Kidney tubule cell (primary cell): ENCODE results near the gene CCDC88B.

Source experiments
- DNase-seq: peaks from one replicate; pipeline ENCODE4 v3.0.0-alpha.2; 2018; ENCODE audit warnings: low spot score

Gene CCDC88B, protein sequence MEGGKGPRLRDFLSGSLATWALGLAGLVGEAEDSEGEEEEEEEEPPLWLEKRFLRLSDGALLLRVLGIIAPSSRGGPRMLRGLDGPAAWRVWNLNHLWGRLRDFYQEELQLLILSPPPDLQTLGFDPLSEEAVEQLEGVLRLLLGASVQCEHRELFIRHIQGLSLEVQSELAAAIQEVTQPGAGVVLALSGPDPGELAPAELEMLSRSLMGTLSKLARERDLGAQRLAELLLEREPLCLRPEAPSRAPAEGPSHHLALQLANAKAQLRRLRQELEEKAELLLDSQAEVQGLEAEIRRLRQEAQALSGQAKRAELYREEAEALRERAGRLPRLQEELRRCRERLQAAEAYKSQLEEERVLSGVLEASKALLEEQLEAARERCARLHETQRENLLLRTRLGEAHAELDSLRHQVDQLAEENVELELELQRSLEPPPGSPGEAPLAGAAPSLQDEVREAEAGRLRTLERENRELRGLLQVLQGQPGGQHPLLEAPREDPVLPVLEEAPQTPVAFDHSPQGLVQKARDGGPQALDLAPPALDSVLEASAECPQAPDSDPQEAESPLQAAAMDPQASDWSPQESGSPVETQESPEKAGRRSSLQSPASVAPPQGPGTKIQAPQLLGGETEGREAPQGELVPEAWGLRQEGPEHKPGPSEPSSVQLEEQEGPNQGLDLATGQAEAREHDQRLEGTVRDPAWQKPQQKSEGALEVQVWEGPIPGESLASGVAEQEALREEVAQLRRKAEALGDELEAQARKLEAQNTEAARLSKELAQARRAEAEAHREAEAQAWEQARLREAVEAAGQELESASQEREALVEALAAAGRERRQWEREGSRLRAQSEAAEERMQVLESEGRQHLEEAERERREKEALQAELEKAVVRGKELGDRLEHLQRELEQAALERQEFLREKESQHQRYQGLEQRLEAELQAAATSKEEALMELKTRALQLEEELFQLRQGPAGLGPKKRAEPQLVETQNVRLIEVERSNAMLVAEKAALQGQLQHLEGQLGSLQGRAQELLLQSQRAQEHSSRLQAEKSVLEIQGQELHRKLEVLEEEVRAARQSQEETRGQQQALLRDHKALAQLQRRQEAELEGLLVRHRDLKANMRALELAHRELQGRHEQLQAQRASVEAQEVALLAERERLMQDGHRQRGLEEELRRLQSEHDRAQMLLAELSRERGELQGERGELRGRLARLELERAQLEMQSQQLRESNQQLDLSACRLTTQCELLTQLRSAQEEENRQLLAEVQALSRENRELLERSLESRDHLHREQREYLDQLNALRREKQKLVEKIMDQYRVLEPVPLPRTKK (N-terminal part only)

GRCh38 chr11:64339754-64340408 lies at the start of gene CCDC88B:
TSS of gene CCDC88B (plus strand) at chr11:64340204. CDS start at chr11:64340267, 63 bp downstream.
- no peak for DNase-seq

- DNase-seq, result no peak
Observed at GRCh38 chr11:64290352-64291261, 49.4 kb upstream of the CCDC88B start.

DNA sequence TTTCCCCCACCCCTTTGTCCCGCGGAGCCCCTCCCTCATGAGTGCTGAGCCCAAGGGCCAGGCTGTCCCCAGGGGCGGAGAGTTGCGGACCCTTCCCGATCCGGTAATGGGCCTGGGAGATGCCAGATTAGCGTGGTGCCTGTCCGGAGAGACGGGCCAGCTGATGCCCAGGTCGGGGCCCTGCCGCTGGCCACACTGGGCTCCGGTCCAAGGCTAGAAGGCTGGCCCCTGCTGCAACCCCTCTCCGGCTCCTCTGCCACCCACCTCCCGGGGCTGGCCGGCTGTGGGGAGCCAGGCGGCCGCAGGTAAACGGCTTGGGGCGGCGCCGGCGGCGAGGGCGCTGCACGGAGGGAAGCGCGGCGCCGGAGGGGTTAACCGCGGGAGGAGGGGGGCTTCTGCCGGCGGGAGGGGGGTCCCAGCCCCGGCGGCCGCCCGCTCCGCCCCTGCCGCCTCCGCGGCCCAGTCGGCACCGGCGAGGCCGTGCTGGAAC lies 48.7 kb upstream of the CCDC88B start, which contains the start of gene KCNK4:
Gene KCNK4 (plus strand): TSS at position 41 of the 490 bp plus-strand sequence. CDS start 1,717 bp downstream, outside the sequence.
- no peak for DNase-seq

GRCh38 chr11:64291752-64292459 lies 48.1 kb upstream of the CCDC88B start:
- DNase-seq, result no peak

DNA sequence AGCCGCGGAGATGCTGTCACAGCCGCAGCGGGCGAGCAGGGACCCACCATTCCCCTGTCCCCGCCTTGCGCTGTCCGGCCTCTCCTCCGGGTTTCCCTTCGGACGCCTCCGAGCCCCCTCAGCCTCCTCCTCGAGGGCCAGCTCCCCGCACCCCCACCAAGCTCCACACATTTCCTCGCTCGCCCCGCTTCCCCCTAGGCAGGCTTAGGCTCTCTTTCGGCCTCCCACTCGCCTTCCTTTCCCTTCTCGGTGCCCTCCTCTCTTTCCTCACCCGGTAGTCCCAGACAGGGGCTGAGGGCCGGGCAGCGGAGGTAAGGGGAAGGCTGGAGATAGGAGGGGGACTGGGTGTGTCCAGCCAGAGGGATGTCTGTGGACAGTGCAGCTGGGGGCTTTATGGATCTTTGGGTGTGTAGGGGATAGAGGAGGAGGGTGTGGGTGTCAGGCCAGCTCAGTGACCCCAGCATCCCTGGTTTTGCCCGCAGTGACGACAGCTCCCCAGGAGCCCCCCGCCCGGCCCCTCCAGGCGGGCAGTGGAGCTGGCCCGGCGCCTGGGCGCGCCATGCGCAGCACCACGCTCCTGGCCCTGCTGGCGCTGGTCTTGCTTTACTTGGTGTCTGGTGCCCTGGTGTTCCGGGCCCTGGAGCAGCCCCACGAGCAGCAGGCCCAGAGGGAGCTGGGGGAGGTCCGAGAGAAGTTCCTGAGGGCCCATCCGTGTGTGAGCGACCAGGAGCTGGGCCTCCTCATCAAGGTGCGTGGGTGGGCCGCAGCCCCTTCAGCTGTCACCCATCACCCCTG lies 47.3 kb upstream of the CCDC88B start:
- DNase-seq, result no peak

DNA sequence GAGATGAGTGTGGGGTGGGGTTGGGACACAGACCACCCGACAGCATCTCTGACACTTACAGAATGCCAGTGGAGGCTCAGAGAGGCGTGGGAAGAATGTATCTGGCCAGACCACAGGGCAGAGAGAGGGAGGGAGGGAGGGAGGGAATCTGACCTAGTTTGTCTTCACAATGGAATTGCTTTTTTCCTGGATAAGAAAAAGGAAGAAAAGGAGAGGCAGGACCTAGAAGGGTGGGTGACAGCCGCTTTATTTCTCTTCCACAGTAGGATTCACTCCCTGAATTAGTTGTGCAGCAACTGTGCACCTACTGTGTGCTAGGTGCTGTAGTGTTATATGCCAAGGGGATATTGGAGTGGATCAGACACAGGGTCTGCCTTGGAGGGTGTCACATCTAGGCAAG lies 45.2 kb upstream of the CCDC88B start:
- no peak for DNase-seq

DNA sequence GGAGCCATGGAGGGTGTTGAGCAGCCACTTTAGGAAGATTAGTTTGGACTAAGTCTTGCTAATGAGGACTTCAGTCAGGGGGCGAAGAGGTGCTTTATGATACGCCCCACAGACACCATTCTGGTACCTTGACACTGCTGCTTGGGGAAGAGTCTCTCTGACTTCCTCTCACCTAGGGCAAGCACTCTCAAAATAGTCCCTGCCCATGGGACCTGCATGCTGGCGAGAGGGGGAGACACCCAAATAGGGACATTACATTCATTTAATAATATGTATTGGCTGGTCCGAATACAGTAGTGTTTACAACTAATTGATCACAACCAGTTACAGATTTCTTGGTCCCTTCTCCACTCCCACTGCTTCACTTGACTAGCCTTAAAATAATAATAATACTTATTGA lies 44.2 kb upstream of the CCDC88B start:
- no peak for DNase-seq

DNA sequence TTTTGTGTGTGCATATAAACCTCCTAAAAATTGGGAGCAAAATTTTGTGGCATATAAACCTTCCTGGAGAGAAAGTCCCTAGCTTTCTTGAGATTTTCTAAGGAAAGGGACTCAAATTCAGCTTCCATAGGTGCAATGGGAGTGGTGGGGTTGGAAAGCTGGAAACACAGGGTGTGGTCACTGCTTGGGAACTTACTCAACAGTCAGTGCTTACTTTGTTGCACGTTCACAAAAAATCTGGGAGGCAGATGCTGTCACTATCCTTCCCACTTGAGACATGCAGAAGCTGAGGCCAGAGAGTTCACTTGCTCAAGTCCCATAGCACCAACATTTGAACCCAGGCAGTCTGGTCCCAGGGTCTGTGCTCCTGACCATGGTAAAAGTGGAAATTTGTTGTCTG lies 43.8 kb upstream of the CCDC88B start:
- DNase-seq, result no peak

DNA sequence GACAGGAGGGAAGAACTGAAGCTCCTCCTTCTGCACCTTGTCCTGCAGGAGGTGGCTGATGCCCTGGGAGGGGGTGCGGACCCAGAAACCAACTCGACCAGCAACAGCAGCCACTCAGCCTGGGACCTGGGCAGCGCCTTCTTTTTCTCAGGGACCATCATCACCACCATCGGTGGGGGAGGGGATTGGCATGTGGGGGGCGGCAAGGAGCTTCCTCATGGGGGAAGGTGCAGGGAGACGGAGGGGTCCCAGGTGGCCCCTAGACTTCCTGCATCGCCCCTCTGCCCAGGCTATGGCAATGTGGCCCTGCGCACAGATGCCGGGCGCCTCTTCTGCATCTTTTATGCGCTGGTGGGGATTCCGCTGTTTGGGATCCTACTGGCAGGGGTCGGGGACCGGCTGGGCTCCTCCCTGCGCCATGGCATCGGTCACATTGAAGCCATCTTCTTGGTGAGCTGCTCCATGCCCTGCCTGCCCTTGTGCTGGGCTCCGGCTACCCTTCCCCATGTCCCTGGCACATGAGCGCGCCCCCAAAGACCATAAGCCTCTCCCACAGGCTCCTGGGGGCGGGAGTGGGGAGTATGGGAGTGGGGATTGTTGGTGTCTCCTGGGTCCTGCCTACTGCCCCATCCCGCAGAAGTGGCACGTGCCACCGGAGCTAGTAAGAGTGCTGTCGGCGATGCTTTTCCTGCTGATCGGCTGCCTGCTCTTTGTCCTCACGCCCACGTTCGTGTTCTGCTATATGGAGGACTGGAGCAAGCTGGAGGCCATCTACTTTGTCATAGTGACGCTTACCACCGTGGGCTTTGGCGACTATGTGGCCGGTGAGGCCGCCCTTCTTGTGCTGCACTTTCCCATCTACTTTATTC lies 42.9 kb upstream of the CCDC88B start:
- DNase-seq, result no peak

GRCh38 chr11:64297699-64298358 lies 42.2 kb upstream of the CCDC88B start:
- peak; percentile 67 for DNase-seq

DNA sequence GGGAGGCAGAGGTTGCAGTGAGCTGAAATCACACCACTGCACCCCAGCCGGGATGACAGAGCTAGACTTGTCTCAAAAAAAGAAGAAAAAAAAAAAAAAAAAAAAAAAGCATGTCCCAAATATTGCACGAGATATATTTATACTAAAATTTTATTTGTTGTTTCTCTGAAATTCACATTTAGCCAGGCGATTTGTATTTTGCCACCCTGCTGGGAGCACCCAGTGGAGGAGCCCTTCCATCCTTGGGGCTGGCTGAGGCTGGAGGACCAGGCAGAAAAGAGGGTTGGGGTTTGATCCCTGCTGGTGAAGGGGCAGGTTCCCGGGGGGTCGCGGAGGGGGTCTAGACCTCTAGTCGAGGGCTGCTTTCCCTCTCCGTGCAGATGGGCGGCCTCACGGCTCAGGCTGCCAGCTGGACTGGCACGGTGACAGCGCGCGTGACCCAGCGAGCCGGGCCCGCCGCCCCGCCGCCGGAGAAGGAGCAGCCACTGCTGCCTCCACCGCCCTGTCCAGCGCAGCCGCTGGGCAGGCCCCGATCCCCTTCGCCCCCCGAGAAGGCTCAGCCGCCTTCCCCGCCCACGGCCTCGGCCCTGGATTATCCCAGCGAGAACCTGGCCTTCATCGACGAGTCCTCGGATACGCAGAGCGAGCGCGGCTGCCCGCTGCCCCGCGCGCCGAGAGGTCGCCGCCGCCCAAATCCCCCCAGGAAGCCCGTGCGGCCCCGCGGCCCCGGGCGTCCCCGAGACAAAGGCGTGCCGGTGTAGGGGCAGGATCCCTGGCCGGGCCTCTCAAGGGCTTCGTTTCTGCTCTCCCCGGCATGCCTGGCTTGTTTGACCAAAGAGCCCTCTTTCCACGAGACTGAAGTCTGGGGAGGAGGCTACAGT lies 40.8 kb upstream of the CCDC88B start:
- no peak for DNase-seq

- DNase-seq, result no peak
Observed at GRCh38 chr11:64299847-64300648, 40.0 kb upstream of the CCDC88B start, which contains the start of gene CATSPERZ. TSS of gene CATSPERZ (plus strand) at chr11:64300358. CDS start at chr11:64300411, 53 bp downstream.

DNA sequence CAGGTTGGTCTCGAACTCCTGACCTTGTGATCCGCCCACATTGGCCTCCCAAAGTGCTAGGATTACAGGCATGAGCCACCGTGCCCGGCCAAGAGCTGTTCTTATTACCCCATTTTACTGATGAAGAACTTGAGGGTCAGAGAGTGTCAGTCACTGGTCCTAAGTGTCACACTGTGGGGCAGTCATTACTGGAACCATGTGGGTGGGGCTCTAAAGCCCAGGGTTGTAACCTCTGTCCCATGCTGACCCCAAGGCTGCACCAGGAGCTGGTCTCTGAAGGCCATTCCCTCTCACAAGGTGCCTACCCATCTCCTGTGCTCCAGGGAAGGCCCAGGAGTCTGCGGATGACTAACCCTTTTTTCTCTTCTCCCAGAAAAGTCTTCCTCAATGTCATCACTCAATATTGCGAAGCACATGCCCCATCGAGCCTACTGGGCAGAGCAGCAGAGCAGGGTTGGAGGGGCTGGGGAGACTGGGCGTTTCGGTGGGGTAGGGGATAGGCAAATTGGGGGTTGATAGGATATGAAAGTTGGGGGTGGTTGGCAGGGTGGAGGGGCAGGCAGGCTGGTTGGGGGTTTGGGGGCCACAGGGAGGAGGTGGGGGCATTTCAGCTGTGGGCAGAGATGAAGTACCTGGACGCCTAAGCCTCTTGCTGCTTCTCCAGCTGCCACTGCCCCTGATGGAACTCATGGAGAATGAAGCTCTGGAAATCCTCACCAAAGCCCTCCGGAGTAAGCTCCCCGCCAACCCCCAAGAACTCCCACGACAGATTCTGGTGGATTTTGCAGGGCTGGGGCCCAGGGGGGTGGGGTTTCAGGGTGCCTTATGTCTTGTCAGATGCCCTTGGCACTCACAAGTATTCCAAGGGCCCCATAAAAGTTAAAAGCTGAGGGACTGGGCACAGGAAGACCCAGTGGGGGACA lies 36.6 kb upstream of the CCDC88B start:
- DNase-seq, result no peak

DNA sequence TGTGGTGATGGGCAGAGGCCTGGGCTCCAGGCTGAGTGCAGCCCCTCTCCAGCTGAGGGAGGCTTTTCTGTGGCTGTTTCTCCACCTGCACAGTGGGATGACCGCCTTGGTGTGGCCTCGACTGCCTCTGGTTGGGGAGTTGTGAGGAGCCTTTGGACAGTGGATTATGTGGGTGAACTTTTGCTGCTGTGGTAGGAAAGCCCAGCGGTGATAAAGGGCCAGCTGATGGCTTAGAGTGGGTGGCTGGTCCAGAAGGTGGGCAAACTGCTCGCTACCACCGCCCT lies 36.0 kb upstream of the CCDC88B start:
- DNase-seq, result no peak
